ENCODE data around the gene EMC1.
"Not testable (repeated sequence)": the region's sequence is repeated elsewhere in the genome, so short reads cannot be mapped to it uniquely, and the experiment has no call there.

The EMC1 gene

GRCh38 chr1:19251305-19252196 lies at the start of gene EMC1, which contains the start of gene MRTO4:
Gene EMC1, minus strand, starts transcription at chr1:19251524. Its CDS starts 15 bp downstream, at chr1:19251509.
Gene MRTO4, plus strand, starts transcription at chr1:19251805. Its CDS starts 31 bp downstream, at chr1:19251836.
- Mint-ChIP-seq H3K27ac (peak within 1 kb of the TSS; percentile 100), H3K4me3 (peak within 1 kb of the TSS; percentile 93 to 99), H3K4me1 (peaks cover 48% of the 10 kb centered on the region), H3K27me3 (no peaks in the 10 kb centered on the region), H3K9me3 (no peaks in the 10 kb centered on the region)
- peak; percentile 90 to 91 for DNase-seq
- peak; percentile 97 for ATAC-seq

DNA sequence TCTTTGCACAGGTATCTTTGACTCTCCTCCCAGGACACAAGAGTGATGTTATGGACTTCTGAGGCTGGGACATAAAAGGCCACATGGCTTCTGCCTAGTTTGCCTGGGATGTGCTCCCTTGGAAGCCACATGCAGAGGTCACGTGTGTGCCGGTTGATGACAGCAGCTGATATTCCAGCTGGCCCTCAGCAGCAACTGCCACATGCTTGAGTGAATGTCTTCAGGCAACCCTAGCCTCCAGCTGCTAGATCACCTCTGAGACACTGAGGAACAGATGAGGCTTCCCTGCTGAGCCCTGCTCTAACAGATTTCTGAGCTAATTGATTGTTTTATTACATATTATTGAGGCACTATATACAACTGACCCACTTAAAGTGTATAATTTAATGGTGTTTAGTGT lies 48.9 kb upstream of the EMC1 start:
- ATAC-seq (no peak), DNase-seq (no peak)
- no peak overlapping the region for H3K27ac Mint-ChIP-seq
- no peak overlapping the region for H3K4me3 Mint-ChIP-seq
- peaks cover 8 to 17% of the 10 kb centered on the region in 2 donors for H3K9me3 Mint-ChIP-seq
- H3K27me3 Mint-ChIP-seq = no peaks in the 10 kb centered on the region
- no peaks in the 10 kb centered on the region for H3K4me1 Mint-ChIP-seq

- peaks cover 28 to 33% of the 10 kb centered on the region in 2 donors for H3K9me3 Mint-ChIP-seq
- no peak for DNase-seq
- H3K27ac Mint-ChIP-seq = no peak overlapping the region
- no peaks in the 10 kb centered on the region for H3K4me1 Mint-ChIP-seq
- no peak for ATAC-seq
- no peak overlapping the region for H3K4me3 Mint-ChIP-seq
- H3K27me3 Mint-ChIP-seq = peaks cover 6% of the 10 kb centered on the region
These were observed 43.3 kb upstream of the EMC1 start for GRCh38 chr1:19294638-19295037.

DNA sequence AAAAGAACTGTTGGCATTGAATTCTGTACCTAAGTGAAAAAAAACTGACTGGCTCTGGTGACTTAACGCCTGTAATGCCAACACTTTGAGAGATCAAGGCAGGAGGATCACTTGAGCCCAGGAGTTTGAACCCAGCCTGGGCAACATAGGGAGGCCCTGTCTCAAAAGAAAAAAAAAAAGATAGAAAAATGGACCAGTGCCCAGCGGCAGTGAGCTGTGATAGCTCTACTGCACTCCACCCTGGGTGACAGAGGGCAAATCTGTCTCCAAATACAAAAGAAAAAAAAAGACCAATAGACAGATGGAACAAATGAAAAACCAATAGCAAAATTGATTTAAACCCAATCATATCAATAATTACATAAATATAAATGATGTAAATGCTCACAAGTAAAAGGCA lies 37.9 kb upstream of the EMC1 start:
- H3K9me3 Mint-ChIP-seq = peaks cover 6 to 11% of the 10 kb centered on the region in 2 donors
- DNase-seq = no peak
- H3K4me3 Mint-ChIP-seq = peak overlapping the region; percentile 46 to 81
- peaks cover 26% of the 10 kb centered on the region for H3K27me3 Mint-ChIP-seq
- H3K4me1 Mint-ChIP-seq = peaks cover 14% of the 10 kb centered on the region
- ATAC-seq = no peak
- H3K27ac Mint-ChIP-seq = no peak overlapping the region

DNA sequence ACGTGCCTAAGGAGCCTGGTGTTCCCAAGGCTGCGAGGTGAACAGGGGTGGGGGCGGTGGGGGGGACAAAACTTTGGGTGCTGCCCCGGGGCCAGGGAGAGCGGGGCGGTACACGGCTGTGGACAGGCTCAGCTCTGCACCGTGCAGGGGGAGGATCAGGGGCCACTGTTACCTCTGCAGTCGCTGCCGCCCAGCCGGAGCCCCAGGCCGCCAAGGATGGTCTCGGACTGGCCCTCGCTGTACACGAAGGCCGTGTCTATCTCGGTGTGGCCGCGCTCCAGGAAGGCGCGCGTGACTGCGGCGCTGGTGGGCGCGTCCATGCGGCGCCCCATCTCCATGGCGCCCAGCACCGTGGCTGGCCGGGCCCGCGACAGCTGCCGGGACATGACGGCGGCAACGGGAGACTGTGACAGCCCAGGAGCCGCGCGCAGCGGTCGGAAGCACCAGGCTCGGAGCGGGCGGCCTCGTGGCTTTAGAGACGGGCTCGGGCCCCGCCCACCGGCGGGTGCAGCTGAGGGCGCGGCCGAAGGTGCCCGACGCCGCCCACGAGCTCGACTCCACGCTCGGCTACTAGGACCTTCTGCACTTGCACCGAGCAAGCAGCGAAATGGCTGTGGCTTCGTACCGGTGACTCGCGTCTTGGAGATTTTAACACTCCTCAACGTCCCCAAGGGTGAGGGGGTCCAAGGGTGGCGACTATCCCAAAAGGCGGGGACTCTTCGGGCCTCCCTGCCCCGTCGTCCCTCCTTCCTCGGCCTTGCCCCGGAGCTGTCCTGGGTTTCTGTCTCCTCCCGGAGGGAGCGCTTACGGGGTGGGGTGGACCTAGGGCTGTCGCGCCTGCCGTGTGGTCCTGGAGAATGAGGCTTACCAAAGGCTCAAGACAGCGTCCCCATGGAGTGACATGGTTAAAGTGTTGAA lies 37.3 kb upstream of the EMC1 start, which contains the start of gene AKR7A3:
AKR7A3 (minus strand) TSS at position 447 of the 918 bp plus-strand sequence; CDS start at position 386, 61 bp downstream.
- ATAC-seq (peak; percentile 89), DNase-seq (peak; percentile 53 to 61)
- peaks cover 26% of the 10 kb centered on the region for H3K27me3 Mint-ChIP-seq
- H3K4me3 Mint-ChIP-seq = peak within 1 kb of the TSS; percentile 79 to 81
- peaks cover 14% of the 10 kb centered on the region for H3K4me1 Mint-ChIP-seq
- H3K27ac Mint-ChIP-seq = peak within 1 kb of the TSS in 1 of 2 donors; percentile 79
- H3K9me3 Mint-ChIP-seq = not testable (repeated sequence)

- peak overlapping the region in 1 of 2 donors; percentile 79 for H3K27ac Mint-ChIP-seq
These were observed 36.3 kb upstream of the EMC1 start for GRCh38 chr1:19287436-19288185.

GRCh38 chr1:19285807-19286206 lies 34.5 kb upstream of the EMC1 start:
- peaks cover 26% of the 10 kb centered on the region for H3K27me3 Mint-ChIP-seq
- ATAC-seq = not testable (repeated sequence)

More at GRCh38 chr1:19287436-19288185, 36.3 kb upstream of the EMC1 start:
- H3K27me3 Mint-ChIP-seq = peaks cover 26% of the 10 kb centered on the region
- H3K9me3 Mint-ChIP-seq = peaks cover 0 to 8% of the 10 kb centered on the region in 2 donors
- DNase-seq (no peak), ATAC-seq (no peak)
- peak overlapping the region; percentile 79 to 81 for H3K4me3 Mint-ChIP-seq
- peaks cover 14% of the 10 kb centered on the region for H3K4me1 Mint-ChIP-seq

GRCh38 chr1:19285366-19285765 lies 34.0 kb upstream of the EMC1 start:
- H3K9me3 Mint-ChIP-seq, H3K27ac Mint-ChIP-seq, ATAC-seq, H3K4me3 Mint-ChIP-seq, DNase-seq: not testable (repeated sequence)
- peaks cover 26% of the 10 kb centered on the region for H3K27me3 Mint-ChIP-seq
- H3K4me1 Mint-ChIP-seq = peaks cover 14% of the 10 kb centered on the region

More at GRCh38 chr1:19285807-19286206, 34.5 kb upstream of the EMC1 start:
- not testable (repeated sequence) for DNase-seq, H3K27ac Mint-ChIP-seq, H3K9me3 Mint-ChIP-seq, H3K4me3 Mint-ChIP-seq
- H3K4me1 Mint-ChIP-seq = peaks cover 14% of the 10 kb centered on the region

GRCh38 chr1:19284881-19285280 lies 33.6 kb upstream of the EMC1 start:
- H3K4me1 Mint-ChIP-seq = peaks cover 14% of the 10 kb centered on the region

DNA sequence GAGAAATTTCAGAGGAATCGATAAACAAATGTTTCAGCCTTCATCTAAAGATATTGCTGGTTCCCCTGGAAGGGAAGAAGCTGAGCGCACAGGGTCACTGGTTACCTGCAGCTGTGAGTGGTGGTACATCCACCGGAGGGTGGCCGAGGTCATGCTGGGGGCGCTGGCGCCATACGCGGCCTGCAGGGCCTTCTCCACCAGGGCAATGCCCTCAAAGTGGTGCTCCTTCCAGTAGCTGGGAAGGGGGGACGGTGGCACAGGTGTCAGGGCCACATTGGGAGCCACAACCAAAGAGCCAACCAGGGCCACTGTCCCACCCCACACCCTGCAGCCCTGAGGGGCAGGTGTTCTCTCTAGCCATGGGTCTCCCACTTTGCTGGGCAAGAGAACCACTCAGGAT lies 32.6 kb upstream of the EMC1 start:
- Mint-ChIP-seq H3K9me3 (no peaks in the 10 kb centered on the region), H3K27ac (no peak overlapping the region), H3K27me3 (peaks cover 13% of the 10 kb centered on the region), H3K4me3 (no peak overlapping the region), H3K4me1 (peaks cover 9% of the 10 kb centered on the region)
- ATAC-seq (no peak), DNase-seq (no peak)

More at GRCh38 chr1:19284881-19285280, 33.6 kb upstream of the EMC1 start:
- Mint-ChIP-seq H3K27ac (no peak overlapping the region), H3K9me3 (no peaks in the 10 kb centered on the region), H3K27me3 (peaks cover 23% of the 10 kb centered on the region), H3K4me3 (no peak overlapping the region)
- DNase-seq (no peak), ATAC-seq (no peak)

- no peak for ATAC-seq
These were observed 23.3 kb upstream of the EMC1 start for GRCh38 chr1:19274636-19275035.

DNA sequence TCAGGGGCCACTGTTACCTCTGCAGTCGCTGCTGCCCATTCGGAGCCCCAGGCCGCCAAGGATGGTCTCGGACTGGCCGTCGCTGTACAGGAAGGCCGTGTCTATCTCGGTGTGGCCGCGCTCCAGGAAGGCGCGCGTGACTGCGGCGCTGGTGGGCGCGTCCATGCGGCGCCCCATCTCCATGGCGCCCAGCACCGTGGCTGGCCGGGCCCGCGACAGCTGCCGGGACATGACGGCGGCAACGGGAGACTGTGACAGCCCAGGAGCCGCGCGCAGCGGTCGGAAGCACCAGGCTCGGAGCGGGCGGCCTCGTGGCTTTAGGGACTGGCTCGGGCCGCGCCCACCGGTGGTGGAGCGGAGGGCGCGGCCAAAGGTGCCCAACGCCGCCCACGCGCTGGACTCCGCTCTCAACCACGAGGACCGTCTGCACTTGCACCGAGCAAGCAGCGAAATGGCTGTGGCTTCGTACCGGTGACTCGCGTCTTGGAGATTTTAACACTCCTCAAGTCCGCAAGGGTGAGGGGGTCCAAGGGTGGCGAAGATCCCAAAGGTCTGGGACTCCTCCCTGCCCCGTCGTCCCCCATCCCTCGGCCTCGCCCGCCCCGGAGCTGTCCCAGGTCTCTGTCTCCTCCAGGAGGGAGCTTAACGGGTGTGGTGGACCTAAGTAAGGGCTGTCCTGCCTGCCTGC lies 22.7 kb upstream of the EMC1 start:
- Mint-ChIP-seq H3K27me3 (peaks cover 38% of the 10 kb centered on the region), H3K9me3 (peaks cover 10 to 13% of the 10 kb centered on the region in 2 donors)
- not testable (repeated sequence) for H3K4me1 Mint-ChIP-seq, H3K27ac Mint-ChIP-seq, H3K4me3 Mint-ChIP-seq, DNase-seq
- peak; percentile 62 for ATAC-seq

More at GRCh38 chr1:19274636-19275035, 23.3 kb upstream of the EMC1 start:
- peaks cover 38% of the 10 kb centered on the region for H3K27me3 Mint-ChIP-seq
- no peak for DNase-seq
- H3K27ac Mint-ChIP-seq = no peak overlapping the region
- peaks cover 7% of the 10 kb centered on the region for H3K4me1 Mint-ChIP-seq
- H3K4me3 Mint-ChIP-seq = no peak overlapping the region
- H3K9me3 Mint-ChIP-seq = peaks cover 10 to 13% of the 10 kb centered on the region in 2 donors

DNA sequence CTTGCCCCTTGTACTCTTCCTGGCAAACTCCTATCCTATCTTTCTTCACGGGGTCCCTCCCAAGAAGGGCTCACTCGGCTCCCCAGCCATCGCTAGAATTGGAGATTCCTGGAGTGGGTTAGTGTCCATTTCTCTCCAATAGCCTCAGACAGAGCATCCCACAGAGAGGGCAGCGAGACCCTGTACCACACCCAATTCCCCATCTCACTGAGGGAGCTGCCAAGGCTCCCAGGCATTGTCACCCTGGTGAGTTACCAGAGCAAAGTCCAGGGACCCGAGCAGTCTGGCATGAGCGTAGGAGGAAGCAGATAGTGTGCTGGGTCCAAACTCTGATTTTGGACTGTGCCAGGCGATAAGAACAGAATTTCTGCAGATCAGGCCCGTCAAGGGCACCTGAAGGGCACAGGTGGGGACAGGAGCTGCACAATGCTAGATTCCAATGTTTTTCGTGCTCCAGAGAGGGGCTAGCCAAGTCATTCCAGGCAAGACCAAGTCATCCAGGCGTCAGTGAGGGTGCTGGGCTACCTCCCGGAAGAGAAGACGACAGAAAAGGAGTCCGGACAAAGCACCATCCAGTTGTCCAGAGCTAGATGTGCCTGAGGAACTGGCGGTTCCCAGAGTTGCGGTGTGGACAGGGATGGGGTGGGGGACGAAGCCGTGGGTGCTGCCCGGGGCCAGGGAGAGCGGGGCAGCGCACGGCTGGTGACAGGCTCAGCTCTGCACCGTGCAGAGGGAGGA lies 22.0 kb upstream of the EMC1 start:
- peak overlapping the region in 1 of 2 donors; percentile 59 for H3K4me3 Mint-ChIP-seq
- H3K4me1 Mint-ChIP-seq = peaks cover 7% of the 10 kb centered on the region
- ATAC-seq = no peak
- peaks cover 38% of the 10 kb centered on the region for H3K27me3 Mint-ChIP-seq
- no peak for DNase-seq
- peaks cover 10 to 13% of the 10 kb centered on the region in 2 donors for H3K9me3 Mint-ChIP-seq
- H3K27ac Mint-ChIP-seq = no peak overlapping the region
